ENCODE measurements around the gene LEPROT.

LEPROT gene

GRCh38 chr1:65412984-65413375 lies 7.5 kb upstream of the LEPROT start:
- no peak for DNase-seq

- no peak for DNase-seq
Measured at GRCh38 chr1:65414538-65414937, 5.9 kb upstream of the LEPROT start.

DNA sequence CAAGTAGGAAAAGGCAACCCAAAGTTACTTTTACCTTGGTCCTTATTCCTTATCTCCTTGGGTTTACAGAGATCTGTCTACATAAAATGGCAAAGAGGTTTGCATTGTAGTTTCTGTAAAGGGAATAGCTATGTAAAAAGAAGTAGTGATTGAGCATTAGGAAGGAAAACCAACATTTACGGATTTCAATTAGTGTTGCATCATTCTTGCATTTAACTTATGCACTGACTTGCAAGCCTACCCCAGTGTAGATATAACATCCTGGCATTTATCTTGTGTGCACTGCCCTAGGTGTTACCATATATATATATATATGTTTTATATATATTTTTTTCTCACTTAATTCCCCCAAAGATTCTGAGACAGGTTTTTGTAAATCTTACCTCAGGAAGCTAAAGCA lies 3.7 kb upstream of the LEPROT start:
- DNase-seq: no peak

DNA sequence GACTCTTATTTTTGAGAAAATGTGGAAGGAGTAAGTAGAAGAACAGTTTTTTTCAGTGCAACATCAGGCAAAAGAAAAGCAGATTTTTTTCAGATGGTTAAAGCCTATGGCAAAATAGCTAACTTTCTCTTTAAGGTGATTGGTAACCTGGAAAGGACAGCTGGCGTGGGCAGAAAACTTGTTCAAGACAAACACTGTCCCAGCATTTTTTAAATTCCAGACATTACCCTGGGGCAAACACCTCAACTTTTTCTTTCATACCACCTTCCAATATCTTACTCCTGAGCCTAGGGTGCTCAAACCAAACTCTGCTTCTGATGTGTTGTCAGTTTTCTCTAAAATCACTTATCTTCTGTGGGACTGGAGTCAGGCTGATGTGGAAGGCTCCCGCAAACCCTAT lies 2.7 kb upstream of the LEPROT start:
- no peak for DNase-seq

DNA sequence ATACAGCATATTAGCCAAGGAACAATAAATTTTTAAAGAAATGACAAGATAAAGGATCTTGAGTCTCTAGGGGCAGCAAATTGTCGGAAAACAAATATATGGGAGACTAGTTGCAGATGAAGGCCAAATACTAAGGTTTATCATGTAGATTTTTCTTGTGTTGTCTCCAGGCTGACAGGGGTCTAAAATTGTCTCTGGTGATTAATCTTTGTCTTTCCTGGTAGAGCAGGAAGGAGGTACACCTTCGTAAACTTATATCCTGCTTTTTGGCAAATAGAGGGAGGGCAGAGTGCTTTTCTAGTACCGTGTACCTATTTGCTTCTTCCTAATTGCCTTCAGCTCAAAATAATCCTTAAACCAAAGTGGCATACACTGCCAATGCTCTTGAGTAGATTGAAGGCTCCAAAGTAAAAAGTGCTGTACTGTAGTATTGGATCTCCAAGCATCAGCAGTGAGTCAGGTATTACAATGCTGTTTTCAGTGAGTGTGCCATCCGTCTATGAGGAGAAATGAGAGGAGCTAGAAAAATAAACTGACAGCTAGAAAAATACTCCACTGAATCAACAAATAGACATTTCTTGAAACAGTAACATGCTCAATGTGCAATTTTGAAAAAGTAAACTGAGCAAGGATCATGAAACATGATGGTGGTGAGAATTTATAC lies 1.8 kb upstream of the LEPROT start:
- DNase-seq: no peak

GRCh38 chr1:65419681-65420589 lies 533 bp upstream of the LEPROT start:
- peak; percentile 99 for DNase-seq

GRCh38 chr1:65421351-65422025 lies 1.0 kb downstream of the LEPROT start:
- peak; percentile 34 to 88 (median 67) for DNase-seq

DNA sequence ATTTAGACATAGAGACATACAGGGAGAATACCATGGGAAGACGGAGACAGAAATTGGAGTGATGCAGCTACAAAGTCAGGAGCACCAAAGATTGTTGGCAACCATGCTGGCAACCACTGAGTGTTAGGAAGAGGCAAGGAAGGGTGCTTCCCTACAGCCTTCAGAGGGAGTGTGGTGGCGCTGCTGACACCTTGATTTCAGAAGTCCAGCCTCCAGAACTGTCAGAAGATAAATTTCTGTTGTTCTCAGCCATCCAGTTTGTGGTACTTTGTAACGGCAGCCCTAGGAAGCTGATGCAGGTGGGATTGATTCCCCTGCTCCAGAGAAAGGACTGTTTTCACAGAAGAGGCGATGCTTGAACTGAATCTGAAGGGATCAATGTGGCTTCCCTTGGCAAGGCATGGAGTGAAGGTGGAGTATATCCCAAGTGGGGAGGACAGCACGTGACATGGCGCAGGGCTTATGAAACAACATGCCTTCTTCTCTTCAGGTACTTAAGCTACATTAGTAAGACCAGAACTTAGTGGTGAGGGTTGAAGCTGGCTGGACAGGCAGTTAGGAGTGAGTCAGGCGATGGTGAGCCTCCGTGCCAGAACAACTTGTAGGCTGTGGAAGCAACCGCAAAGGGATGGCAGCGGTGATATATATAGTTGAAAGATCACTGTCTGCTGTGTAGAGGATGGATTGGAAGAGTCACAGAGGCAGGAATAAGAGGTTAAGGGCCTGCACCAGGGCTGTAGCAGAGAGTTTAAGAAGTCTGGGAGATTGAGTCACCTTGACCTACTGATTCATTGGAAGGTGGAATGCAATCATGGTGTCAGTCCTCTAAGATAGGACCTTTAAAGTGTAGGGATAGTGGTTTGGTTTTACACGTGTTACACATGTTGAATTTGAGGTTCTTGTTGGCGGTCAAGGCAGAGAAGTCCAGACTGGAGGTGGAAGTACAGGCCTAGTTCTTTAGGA lies 2.1 kb downstream of the LEPROT start:
- DNase-seq: peak in 3 of 4 experiments; percentile 9 to 19 (median 10)

GRCh38 chr1:65423884-65424572 lies 3.6 kb downstream of the LEPROT start:
- peak; percentile 52 to 83 (median 70) for DNase-seq

GRCh38 chr1:65424573-65424889 lies 4.1 kb downstream of the LEPROT start:
- DNase-seq: peak in 3 of 4 experiments; percentile 26 to 51 (median 50)

- DNase-seq: no peak
Measured at GRCh38 chr1:65425006-65425405, 4.5 kb downstream of the LEPROT start.

GRCh38 chr1:65425697-65426096 lies 5.2 kb downstream of the LEPROT start:
- no peak for DNase-seq

- DNase-seq: no peak
Measured at GRCh38 chr1:65429078-65429477, 8.6 kb downstream of the LEPROT start.

DNA sequence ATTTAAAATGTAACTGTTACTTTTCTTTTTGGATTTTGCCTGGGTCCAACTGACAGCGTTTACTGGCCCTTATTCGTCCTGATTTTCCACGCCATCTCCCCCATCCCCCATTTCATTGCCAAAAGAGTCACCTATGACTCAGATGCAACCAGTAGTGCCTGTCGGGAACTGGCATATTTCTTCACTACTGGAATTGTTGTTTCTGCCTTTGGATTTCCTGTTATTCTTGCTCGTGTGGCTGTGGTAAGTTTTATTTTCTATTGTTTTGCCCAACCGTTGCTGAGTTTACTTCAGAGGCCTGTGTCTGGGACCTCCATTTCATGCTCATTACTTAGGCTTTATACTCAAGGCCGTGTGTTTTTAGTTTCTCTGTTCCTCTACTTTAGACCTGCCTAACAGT lies 9.3 kb downstream of the LEPROT start:
- DNase-seq: peak; percentile 45 to 72 (median 59)

DNA sequence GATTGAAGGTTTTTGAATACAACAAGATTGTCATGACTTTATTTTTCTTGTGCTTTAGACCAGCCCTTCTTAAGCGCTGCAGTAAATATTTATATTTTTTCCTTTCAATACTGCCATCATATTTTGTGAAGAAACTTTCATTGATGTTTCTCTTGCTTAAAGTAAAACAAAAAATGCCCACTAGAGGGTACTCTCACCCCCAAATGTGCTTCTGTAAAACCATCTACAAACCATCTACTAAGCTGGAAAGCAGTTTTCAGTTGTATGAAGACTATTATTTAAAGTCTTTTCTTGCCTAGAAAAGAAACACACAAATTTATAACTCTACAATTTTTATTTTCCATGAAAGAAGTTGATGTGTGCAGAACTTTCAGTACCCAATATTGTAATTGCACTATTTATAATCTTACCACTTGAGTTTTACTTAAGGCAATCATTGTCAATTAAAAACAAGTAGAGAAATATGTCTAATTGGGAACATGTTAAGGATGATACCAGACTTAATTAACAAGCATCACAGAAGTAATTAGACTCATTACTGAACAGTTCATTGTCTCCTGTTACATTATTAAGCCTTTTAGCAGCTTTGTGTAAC lies 10.7 kb downstream of the LEPROT start:
- DNase-seq: peak; percentile 30 to 61 (median 42)

DNA sequence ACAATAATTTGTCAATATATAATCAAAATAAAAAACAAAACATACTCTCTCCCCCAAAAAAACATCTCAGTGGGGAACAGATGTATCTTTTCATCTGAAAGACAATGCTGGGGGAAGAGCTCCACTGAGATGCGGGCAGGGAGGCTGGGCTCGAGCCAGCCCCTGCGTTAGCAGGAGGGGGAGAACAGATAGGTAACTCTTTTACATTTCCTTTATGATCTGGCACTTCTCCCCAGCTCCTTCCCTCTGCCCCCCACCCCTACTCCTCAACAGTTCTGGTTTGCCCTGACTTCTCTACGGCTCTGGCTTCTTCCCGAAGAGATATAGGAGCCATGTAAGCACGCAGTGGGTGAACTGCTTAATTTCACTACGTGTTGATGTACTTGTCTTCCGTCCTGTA lies 12.4 kb downstream of the LEPROT start:
- no peak for DNase-seq

DNA sequence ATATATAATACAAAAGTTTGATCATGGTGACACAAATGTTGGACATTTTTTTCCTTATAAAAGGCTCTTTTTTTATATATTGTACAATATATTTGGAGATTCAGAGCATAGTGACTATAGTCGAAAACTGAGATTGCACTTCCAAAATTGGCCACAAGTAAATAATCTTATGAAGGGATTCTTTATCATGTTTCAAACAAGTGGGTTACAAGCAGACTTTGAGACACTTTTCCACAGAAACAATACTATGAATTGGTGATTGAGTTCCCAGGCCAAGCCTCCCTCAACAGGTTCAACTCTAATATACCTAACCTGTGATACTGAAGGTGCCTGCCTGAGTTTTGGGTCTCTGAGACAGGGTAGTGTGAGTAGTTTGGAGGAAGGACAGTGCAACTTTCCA lies 13.8 kb downstream of the LEPROT start:
- no peak for DNase-seq

DNA sequence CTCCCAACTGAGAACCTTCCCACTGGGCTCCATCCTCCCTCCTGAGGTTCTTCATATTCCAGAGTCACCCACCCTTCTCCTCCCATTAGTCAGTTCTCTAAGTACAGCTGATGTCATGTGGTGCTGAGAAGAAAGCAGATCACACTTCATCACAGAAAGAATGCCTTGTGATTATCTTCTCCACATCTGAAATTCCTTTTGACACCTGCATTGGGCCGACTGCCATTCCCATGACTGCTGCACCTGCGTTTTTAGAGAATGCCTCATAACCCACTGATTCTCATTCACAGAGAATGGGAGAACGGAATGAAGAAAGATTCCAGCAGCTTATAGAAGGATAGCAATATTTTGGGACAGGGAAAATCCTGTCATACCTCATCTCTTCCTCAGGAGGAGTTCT lies 14.3 kb downstream of the LEPROT start:
- DNase-seq: no peak

GRCh38 chr1:65435987-65436386 lies 15.5 kb downstream of the LEPROT start:
- no peak for DNase-seq

DNA sequence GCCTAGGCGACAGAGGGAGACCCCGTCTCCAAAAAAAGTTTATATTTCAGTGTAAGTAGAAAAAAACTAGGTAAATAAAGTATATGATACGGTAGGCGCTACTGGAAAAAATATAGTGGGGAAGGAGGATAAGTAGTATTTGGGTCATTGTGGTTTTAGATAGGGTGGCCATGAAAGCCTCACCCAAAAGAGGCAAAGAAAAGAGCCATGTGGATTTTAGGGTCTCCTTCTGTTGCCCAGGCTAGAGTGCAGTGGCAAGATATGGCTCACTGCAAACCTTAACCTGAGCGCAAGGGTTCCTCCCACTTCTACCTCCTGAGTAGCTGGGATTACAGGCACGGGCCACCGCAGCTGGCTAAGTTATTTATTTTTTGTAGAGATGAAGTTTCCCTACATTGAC lies 17.1 kb downstream of the LEPROT start:
- no peak for DNase-seq

DNA sequence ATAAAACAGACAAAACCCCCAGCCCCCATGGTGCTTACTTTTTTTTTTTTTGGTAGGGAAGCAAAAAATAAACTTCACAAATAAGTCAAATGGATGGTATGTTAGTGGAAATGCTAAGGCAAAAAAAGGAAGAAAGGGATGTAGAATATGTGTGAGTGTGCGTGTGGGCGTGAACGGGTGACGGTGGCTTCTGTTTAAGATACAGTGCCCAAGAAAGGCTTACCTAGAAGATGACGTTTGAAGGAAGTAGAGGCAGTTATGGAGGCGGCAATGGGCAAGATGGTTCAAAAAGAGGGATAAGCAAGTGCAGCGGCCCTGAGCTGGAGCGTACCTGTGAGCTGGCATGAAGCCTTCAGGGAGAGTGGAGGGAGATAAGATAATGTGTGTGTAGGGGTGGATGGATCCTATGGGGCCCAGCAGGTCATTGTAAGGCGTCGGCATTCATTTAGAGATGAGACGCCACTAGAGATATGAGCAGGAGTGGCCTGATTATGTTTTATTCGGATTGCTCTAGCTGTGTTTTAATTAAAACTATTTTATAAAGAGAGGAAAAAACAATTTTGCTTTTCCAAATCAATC lies 19.9 kb downstream of the LEPROT start:
- DNase-seq: peak in 3 of 4 experiments; percentile 14 to 41 (median 30)

All from suppressor macrophage (primary cell).